NCI-H2196 (cell line): ENCODE data around the gene CREB3.

Experiments used
- DNase-seq: peaks from one replicate; lab custom pipeline; 2025; ENCODE audit not compliant: unreplicated experiment; lab: John Stamatoyannopoulos, UW

CREB3 gene

DNA sequence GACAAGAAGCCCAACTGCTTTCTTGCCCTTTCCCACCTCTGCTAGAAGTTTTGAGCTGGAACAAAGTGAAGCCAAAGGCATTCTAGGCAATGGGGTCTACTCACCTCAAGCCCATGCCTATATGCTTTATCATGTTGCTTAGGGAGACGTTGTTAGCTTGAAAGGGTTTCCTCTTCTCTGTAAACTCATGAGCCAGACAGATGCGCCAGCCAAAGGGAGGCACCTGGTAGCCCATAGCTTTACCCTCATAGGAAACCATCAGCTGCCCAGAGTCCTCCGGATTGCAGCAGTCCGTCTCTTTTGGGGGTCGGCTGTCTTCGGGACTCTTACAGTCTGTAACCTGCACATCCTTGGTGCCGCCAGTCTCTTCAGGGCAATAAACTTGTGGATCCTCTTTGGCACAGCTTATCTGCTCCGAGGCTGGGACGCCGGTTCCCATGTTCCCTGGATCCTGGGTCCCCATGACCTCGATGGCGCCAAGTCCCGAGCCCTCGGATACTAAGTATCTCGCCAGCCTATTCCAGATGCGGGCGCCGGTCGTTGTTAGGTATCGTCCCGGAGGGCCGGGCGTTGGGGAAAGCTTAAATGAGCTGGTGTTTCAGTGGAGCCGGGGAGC is 15.9 kb downstream of the CREB3 start:
- no peak for DNase-seq

DNA sequence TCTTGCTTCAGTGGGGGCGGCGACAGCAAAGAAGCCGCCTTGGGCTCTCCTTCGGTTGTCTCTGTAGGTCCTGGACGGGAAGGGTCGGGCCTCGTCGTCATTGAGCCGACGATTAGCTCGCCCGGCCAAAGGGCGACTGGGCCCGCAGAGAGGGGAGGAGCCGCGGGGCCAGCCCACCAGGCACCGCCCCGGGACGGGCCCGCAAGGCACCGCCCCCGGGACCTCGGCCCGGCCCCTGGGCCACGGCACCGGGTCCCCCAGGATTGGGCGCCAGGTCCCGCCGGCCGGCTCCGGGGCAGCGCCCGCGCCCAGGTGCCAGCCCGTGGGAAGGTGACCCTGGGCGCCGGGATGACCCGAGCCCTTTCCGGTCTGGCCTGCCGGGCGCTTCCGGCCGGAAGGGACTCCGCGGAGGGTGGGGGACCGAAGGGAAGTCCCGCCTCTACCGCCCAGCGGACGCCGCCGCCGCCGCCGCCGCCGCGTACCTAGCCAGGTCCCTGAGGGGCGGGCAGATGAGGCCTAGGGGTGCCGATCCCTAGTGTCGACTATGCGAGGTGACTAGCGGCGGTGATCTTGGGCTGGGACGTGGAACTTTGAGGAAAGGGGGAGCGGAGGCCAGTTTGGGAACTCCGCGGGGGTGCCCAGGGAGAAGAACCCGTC is 16.5 kb downstream of the CREB3 start, which contains the start of the genes GBA2 and RGP1:
TSS of gene GBA2 (minus strand) at position 371 of the 657 bp plus-strand sequence. CDS start 524 bp downstream, outside the sequence.
TSS of gene RGP1 (plus strand) at position 430 of the 657 bp plus-strand sequence. CDS start 469 bp downstream, outside the sequence.
- peak; percentile 88 for DNase-seq

DNA sequence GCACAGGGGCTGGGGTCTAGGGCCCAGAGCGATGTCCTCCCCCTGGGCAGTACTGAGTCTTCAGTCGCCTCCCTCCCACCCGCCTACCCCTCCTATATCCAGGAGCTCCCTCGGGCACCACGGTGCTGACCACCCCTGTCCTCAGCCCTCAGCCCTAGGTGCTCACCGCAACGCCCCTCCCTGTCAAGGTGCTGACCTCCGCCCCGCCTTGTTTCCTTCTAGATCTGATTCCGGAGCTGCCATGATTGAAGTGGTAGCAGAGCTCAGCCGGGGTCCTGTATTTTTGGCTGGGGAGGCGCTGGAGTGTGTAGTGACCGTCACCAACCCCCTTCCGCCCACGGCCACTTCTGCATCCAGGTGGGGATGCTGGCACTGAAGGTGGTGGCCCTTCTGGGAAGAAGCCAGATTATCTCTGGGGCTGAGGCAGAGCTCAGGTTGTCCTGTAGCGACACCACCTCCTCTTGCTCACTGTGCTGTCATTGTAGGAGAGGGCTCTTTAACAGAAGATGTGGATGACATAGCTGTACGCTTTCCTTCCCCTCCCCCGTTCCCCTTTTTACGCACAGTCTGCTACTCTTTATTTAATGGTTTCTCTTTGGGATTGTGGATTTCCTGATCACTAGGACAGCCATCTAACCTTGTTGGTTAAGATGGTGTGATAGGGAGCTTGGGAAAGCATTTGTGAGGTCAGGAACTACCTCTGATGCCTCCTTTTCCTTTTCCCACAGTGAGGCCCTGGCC is 17.2 kb downstream of the CREB3 start:
- peak; percentile 31 for DNase-seq

DNA sequence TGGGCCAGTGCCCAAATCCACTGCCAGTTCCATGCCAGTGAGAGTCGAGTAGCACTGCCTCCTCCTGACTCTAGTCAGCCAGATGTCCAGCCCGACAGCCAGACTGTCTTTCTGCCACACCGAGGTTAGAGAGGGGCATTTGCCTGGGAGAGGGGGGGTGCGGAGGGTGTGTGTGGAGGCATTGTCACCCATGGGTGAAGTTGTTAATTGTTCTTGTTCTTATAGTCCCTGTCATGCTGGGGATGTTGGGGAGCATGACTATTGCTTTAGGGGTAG is 17.7 kb downstream of the CREB3 start:
- no peak for DNase-seq

DNA sequence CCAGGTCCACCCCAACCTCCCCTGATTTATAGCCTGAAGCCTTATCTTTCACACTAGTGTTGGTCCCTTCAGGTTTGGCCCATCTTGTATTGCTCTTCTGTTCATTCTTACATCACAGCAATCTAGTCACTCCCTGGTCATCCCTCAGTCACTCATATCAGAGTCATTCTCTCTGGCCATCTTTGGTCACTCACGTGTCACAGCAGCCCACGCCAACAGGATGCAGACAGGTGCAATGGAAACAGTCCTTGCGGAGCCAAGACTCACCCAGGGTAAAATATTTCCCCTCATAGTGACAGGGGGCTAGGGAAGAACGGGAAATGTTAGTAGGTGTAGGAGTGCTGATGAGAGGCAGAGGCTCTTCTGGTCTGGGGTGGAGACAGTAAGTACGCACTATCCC is 21.0 kb downstream of the CREB3 start:
- no peak for DNase-seq

DNA sequence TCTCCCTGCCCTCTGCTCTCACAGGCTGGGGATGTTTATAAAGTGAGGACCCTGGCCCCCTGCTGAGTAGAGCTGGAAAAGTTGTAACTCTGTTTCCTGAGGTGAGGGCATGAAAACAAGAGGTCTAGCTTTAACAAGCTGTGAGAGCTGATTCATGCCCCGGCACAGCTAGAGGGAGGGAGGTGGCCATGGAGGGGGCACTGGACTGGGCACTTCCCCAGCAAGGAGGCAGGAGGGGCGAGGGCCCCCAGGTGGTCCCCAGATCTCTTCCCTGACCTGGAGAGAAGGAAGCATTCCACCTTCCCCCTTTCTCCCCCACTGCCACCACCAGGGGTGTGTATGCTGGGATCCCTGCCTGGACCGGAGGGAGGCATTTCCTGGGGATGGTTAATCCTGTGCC is 21.8 kb downstream of the CREB3 start, which contains the start of gene MSMP:
TSS of gene MSMP (minus strand) at position 13 of the 400 bp plus-strand sequence. CDS start 147 bp downstream, outside the sequence.
- no peak for DNase-seq

DNA sequence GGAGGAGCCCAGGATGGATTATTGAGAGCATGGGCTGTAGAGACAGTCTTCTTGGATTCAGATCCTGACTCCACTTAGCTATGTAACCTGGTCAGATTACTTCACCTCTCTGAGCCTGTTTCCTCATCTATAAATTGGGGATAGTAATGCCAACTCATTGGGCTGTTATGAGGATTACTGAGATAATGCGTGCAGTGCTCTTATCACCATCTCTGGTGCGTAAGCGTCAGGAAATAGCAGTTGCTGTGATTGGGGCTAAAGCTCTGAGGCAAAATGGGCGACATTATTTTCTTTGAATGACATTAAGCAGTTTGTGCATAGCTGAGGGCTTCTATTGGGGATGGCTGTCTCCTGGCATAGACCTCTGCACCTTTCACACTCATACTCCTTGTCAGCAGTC is 22.6 kb downstream of the CREB3 start:
- no peak for DNase-seq

DNA sequence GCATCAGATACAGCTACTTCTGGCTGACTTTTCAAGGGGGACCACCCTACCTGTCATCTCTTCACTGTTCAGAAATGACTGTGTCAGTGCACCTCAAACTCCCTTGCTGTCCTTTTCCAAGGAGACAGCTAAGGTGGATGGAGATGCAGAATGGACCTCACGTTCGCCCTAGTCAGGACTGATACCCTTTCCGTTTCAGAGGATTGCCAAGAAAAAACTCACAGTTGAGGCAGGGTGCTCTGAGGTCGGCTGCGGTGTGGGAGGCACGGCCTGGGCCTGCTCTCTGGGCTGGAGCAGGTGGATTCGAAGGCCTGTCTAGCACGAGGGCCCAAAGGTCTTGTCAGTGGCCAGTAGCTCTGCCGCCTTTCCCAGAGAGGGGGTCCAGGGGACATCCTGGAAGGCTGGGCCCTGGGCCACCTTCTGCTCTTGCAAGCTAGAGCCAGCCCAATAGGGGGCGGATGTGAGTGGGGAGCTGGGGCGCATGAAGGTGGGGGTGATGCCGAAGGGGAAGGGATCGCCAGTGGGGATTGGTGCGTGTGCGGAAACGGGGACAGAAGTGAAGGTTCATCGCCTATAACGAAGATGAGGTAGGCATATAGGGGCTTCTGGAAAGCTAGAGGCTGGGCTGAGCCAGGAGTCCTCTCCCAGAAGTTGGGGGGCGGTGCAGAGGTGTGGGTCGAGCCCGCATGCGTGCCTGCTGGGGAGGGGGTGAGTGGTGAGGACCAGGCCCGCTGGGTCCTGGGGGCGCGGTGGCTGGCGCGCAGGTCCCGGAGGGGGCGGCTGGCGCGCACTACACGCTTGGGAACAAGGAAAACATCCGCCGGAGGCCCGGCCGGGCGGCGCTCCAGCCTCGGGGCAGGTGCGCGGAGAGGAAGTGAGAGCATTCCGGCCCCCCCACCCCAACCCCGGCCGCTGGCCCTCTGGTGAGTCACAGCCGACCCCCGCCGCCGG is 24.1 kb downstream of the CREB3 start:
- DNase-seq: peak; percentile 74

DNA sequence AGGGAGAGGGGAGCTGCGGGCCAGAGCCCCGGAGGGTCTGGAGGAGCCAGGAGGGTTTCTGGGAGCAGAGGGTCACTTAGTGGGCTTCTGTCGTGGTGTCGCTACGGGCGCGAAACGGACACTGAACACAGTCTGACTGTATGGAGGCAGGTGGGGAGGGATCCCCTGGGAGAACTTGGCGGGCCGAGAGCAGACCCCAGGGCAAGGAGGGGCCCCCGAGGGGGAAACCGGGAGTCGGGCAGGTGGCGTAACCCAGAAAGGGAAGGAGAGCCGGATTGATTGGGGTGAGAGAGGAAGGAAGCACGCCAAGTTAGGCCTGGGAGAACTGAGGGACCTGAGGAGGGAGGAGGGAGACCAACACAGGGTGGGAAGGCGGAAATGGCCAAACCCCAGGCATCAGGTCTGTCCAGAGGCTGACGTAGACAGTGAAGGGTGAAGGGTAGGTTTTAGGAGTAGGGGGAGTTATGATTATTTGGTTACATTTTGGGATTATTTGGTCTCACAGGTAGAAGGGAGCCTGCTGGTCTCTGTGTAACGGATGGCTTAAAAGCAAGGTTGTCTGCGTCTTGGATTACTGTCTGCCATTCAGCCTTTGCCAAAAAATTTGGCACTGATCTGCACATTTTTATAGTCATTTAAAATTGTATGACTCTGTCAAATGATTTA is 24.9 kb downstream of the CREB3 start:
- DNase-seq: peak; percentile 64

DNA sequence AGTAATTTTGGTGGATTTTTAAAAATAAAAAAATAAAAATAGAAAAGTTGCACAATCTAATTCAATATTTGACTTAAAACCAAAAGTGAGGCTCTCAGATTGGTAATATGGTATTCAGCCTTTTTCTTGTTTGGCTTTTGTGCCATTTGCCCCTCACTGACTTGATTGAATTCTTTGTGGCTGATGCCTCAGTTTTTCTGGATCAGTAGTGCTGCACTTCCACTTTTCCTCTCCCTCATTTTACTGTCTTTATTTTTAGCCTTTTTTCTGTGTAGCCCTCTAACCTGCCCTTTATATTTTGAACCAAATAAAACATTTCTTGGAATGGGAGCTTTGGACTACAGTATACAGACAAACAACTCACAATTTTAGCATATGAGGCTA is 25.4 kb downstream of the CREB3 start:
- DNase-seq: no peak

DNA sequence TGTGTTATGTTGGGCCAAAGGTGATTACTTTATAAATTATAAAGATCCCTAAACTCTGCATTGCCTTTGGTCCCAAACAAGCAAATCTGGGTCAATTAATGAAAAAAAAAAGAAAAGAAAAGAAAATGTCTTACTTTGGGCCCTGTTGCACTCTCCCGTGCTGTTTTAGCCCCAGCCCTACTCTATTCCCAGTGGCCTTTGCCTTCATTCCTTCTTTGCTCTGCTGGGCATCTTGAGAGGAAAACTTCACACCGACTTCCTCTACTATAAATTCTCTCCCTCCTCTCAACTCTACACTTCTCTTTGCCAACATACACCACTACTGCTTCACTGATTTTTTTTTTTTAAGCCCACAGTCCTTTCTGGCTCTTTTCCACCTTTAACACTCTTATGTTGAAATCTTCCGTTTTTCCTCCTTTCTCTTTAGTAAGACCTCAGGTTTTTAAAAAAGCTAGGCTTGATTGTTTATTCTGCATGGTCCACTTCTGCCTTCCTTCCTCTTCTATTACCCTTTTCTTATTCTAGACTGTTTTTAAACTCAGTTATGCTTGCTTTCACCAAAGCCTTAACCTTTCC is 26.1 kb downstream of the CREB3 start:
- DNase-seq: no peak

DNA sequence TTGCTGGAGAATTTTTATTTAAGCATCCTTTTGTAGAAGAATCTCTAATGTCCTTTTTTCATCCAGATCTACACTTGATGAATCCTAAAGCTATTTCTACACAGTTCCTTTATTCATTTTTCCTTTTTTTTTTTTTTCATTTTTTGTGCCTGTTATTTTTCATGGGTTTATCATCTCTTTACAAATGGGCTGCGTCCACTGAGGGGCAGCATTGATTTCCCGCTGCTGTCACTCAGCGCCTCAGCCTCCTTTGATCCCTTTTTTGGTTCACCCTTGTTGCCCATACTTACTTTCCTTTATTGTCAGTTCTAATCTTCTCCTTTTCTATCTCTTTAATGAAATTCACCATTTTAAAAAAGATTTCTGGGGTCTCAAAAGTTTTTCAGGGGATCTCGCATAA is 27.3 kb downstream of the CREB3 start:
- no peak for DNase-seq

DNA sequence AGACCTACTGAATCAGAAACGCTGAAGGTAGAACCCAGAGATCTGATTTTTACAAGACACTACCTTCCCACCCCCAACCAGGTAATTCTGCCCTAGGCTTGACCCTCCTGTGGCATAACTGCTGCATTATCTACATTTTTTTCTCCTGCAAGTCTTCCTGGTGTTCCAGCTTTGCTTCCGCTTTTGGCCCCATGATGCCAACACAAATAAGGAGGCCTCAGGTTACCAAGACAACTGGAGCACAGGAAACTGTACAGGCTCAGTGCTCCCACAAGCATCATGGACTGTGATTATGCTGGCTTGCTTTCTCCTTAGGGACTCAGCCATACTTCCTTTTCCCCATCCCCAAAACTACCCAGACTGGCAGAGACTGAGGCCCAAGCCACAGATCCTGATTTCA is 28.2 kb downstream of the CREB3 start:
- peak; percentile 59 for DNase-seq

DNA sequence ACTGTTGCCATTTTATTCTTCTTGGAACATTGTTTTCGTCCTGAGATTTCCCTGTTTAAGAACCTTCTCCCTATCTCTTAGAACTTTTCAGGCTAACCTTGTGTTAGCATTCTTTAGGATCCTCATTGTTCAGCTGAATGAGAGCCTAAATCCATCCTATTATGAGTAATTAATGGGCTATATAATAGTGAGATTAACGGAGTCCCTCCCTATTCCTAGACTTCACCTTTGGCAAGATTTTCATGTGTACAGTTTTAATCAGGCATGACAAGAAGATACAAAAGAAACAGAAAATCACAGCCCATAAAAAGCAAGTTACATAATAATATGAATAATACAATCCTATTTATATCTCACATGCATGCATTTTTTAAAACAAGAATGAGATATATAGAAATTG is 30.7 kb downstream of the CREB3 start:
- no peak for DNase-seq

DNA sequence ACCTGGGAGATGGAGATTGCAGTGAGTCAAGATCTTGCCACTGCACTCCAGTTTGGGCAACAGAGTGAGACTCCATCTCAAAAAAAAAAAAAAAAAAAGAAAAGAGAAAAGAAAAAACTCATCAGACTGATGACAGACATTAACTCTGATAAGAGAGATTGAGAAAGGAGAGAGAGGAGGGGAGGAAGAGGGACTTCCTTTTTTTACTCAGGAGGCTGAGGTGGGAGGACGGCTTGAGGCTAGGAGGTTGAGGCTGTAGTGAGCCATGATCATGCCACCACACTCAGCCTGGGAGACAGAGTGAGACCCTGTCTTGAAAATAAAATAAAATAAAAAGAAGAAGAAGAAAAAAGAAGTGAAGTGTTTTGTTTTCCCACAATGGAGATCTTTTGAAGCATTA is 31.3 kb downstream of the CREB3 start:
- DNase-seq: no peak

DNA sequence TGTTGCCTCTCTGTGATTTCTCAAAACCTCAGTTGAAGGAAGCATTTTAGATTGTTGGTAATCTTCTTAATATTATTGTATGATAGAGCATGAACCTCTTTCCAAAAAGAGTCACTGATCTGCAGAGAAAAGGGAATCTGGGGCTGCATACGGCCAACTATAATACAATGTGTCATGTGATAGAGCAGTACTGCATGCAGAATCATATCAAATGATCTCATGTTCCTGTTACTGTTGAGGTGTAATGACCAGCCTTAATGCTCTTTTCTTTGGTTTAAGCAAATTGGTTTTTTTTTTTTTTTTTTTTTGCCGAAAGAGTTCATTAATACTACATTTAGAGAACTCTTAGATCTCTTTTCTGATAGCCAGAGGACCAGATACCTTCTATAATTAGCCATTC is 34.5 kb downstream of the CREB3 start:
- no peak for DNase-seq

DNA sequence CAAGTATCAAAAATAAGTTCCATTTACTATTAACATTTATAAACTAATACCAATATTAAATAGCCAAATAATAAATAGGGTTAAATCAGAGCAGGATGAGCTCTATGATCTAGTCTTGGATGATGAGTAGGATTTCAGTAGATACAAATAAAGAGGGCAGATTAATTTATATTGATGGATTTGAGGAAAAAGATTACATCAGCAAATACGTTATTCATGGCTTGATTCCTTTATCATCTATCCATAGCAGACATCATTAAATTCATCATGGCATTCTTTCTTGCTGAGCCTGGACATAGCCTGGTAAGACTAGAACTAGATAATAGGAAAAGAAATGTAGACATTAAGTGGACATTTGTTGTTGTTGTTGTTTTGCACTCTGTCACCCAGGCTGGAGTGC is 35.0 kb downstream of the CREB3 start:
- no peak for DNase-seq

DNA sequence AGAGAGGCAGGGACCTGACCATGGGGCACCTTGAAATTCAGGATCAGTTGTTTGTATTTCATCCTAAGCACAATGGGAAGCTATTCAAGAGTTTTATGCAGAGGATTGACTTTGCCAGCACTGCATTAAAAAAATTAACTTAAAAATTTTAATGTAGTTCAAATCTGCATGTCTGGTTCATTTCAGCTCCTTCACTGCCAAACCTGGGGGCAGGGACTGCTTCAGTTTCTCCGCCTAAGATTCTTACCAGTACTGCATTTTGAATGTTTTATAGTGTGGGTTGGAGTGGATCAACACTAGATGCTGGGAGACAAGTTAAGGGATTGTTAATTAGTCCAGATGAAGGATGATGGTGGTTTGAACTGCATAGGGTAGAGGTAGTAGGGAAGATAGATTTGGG is 37.3 kb downstream of the CREB3 start:
- DNase-seq: no peak

DNA sequence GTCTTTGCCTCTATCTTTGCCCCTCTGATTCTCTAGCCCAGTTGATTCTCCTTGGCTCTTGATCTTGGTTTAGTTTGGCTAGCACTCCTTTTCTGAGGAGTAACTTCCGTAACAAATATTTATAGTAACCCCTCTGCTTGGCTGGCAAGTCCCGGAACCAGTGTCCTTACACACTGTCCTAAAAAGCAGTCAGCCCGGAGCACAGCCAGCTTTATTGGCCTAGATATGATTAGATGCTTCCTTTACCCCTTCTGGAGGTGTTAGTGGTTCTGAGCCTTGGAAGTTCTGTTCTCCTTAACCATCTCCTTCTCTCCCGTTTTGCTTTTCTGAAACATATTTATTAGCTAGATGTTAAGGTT is 38.6 kb downstream of the CREB3 start:
- DNase-seq: peak; percentile 12

DNA sequence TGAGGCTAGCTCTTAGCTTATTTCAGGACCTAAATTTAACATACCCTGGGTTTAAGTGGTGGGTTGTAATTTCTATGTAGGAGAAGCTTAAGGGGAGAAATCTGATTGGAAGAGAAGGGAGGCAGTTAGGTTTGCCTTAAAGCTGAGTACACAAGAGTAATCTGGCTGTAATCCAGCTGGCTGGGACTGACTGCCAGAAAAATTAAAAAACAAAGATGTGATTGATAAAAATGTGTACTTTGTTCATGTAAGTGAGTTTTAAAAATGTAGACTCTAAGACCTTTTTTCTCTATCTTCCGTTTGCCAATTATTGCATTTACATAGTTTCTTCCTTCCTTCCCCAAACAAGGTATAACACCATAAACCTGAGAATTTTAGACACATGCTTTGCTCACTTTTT is 39.1 kb downstream of the CREB3 start:
- peak; percentile 81 for DNase-seq
